ENCODE measurements around the gene TRAPPC13.

Gene TRAPPC13

GRCh38 chr5:65704621-65705239 is 79.9 kb downstream of the TRAPPC13 start:
- no peak overlapping the region for H3K27ac Mint-ChIP-seq
- no peak for TF ChIP-seq CTCF (IDR thresholded peaks at IDR 0.05; ENCODE audit: unreplicated experiment in 3 of 3)
- no peak overlapping the region for H3K4me3 Mint-ChIP-seq
- no peaks in the 10 kb centered on the region for H3K9me3 Mint-ChIP-seq
- no peaks in the 10 kb centered on the region for H3K4me1 Mint-ChIP-seq
- peaks cover 20% of the 10 kb centered on the region for H3K36me3 Mint-ChIP-seq (ENCODE audit: low read depth)
- no peaks in the 10 kb centered on the region for H3K27me3 Mint-ChIP-seq (ENCODE audit: low read depth)

GRCh38 chr5:65707663-65708062 is 82.8 kb downstream of the TRAPPC13 start:
- Mint-ChIP-seq H3K9me3 (no peaks in the 10 kb centered on the region), H3K27ac (no peak overlapping the region), H3K27me3 (ENCODE audit: low read depth) (no peaks in the 10 kb centered on the region), H3K36me3 (ENCODE audit: low read depth) (peaks cover 30% of the 10 kb centered on the region), H3K4me1 (no peaks in the 10 kb centered on the region), H3K4me3 (no peak overlapping the region)
- TF ChIP-seq CTCF (IDR thresholded peaks at IDR 0.05; ENCODE audit: unreplicated experiment in 3 of 3): no peak

- no peak for TF ChIP-seq CTCF (IDR thresholded peaks at IDR 0.05; ENCODE audit: unreplicated experiment in 3 of 3)
- no peaks in the 10 kb centered on the region for H3K4me1 Mint-ChIP-seq
- no peak overlapping the region for H3K27ac Mint-ChIP-seq
- no peaks in the 10 kb centered on the region for H3K27me3 Mint-ChIP-seq (ENCODE audit: low read depth)
- peaks cover 27% of the 10 kb centered on the region for H3K36me3 Mint-ChIP-seq (ENCODE audit: low read depth)
- H3K9me3 Mint-ChIP-seq: no peaks in the 10 kb centered on the region
- no peak overlapping the region for H3K4me3 Mint-ChIP-seq
Measured at GRCh38 chr5:65708145-65708544, 83.3 kb downstream of the TRAPPC13 start.

All from nephron (organoid).